Transverse colon (tissue), 4 donors: ENCODE results near the gene ZNG1F. TPM values are rescaled to one million over a fixed set of nuclear protein-coding genes. Genes with fewer than 3 reads are reported as not detected.
"Not testable (repeated sequence)": the region's sequence is repeated elsewhere in the genome, so short reads cannot be mapped to it uniquely, and the experiment has no call there.

ENCODE experiments used
- DNase-seq: peaks from one replicate; pipeline ENCODE4 v3.0.0-alpha.2; 2019
- H3K27ac ChIP-seq, 4 donors: fragments of 200-600 bp; sonication (generic); 2 replicates each; pipeline ENCODE4 v1.5.1; 2016 to 2018; ENCODE audit warnings: inconsistent platforms in 4 of 4
- H3K27me3 ChIP-seq: fragments of 200-600 bp; sonication (generic); 2 replicates; pipeline ENCODE4 v1.5.1; 2017; ENCODE audit warnings: inconsistent platforms
- H3K36me3 ChIP-seq, 4 donors: fragments of 200-600 bp; sonication (generic); 2 replicates each; pipeline ENCODE4 v1.5.1; 2017 to 2019; ENCODE audit warnings: inconsistent platforms in 4 of 4
- H3K4me1 ChIP-seq, 4 donors: fragments of 200-600 bp; sonication (generic); 2 replicates each; pipeline ENCODE4 v1.5.1; 2017 to 2020; ENCODE audit warnings: inconsistent platforms in 4 of 4
- H3K4me3 ChIP-seq, 4 donors: fragments of 200-600 bp; sonication (generic); 1 replicate in 1 of 4; 2 replicates in 3 of 4; pipeline versions ENCODE4 v1.5.1 to v1.6.1; 2017 to 2019; ENCODE audit warnings: inconsistent platforms in 4 of 4
- H3K9me3 ChIP-seq, 2 donors: fragments of 200-600 bp; sonication (generic); 2 replicates each; pipeline ENCODE4 v1.5.1; 2017 to 2019; ENCODE audit warnings: inconsistent platforms in 2 of 2
- EP300 ChIP-seq: sonication (generic); formaldehyde crosslinking; IDR thresholded peaks from one replicate; pipeline ENCODE4 v1.6.1; 2017; ENCODE audit warnings: antibody characterized with exemption, low read depth
- POLR2A ChIP-seq: fragments of 450-650 bp; IDR thresholded peaks from one replicate; pipeline ENCODE4 v1.6.1; 2016; ENCODE audit warnings: antibody characterized with exemption, mild to moderate bottlenecking, moderate library complexity
- POLR2AphosphoS5 ChIP-seq, 3 donors: sonication (generic); formaldehyde crosslinking; IDR thresholded peaks; one replicate each; pipeline ENCODE4 v1.6.1; 2016; ENCODE audit warnings: antibody characterized with exemption in 3 of 3
- WGBS, 2 donors: methylation state at CpG; one replicate each; pipeline ENCODE4 v1.1.5; 2018; ENCODE audit warnings: low coverage in 1 of 2; 5-methylcytosine and 5-hydroxymethylcytosine counted together
- in situ Hi-C, 4 donors: fragments of 200-750 bp; cut with MboI; loops; one replicate each; pipeline versions ENCODE4 v1.15.0 to v1.15.1; 2017; ENCODE audit warnings: low sequenced_read_pairs in 3 of 4, low pct_ligation_motif_present in 1 of 4, low pct_unique_long_range_greater_than_20kb in 1 of 4
- intact Hi-C: fragments of 100-400 bp; cut with DNase I; formaldehyde crosslinking; loops from one replicate; pipeline ENCODE4 v1.15.1; 2023; ENCODE audit warnings: low total_unique reads
- total RNA-seq, 4 donors: library from RNA; depleted of rRNA; stranded (reverse); fragments of >200 nt; gene quantifications; one replicate each; pipeline ENCODE4 v1.1.0, GENCODE V29; 2016
- TF ChIP-seq, protein P1 (sequence below), 5 experiments: fragments of 200-600 bp in 3 of 5; fragments of 450-650 bp in 2 of 5; sonication (generic) in 3 of 5; IDR thresholded peaks; 1 replicate in 2 of 5; 2 replicates in 3 of 5; pipeline ENCODE4 v1.5.1; 2016 to 2017; ENCODE audit warnings: antibody characterized with exemption in 5 of 5, inconsistent platforms in 3 of 5, mild to moderate bottlenecking in 2 of 5, moderate library complexity in 1 of 5

ZNG1F gene
- total RNA-seq, 4 donors from 2014 or later: 11.6 to 21.8 (median 18.4) TPM

DNA sequence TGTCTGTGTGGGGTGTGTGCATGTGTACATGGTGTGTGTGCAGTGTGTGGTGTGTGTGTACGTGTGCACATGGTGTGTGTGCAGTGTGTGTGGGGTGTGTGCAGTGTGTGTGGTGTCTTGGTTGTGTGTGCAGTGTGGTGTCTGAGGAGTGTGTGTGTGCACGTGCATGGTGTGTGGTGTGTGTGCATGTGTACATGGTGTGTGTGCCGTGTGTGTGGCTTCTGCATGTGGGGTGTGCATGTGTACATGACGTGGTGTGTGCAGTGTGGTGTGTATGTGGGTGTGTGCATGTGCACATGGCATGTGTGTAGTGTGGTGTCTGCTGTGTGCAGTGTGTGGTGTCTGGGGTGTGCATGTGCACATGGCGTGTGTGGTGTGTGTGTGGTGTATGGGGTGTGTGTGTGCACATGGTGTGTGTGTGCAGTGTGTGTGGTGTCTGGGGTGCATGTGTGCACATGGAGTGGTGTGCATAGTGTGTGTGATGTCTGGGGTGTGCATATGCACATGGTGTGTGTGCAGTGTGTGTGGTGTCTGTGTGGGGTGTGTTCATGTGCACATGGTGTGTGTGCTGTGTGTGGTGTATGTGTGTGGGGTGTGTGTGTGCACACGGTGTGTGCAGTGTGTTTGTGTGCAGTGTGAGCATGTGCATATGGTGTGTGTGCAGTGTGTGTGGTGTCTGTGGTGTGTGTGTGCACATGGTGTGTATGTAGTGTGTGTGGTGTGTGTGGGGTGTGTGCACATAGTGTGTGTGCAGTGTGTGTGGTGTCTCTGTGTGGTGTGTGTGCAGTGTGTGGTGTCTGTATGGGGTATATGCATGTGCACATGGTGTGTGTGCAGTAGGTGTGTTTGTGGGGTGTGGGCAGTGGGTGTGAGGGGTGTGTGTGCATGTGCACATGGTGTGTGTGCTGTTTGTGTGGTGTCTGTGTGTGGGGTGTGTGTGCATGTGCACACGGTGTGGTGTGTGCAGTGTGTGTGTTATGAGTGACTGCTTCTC lies 40.6 kb upstream of the ZNG1F start:
- intact Hi-C loops: no loop called here
- DNase-seq: no peak
- peaks cover 3 to 11% of the 10 kb centered on the region in 2 donors for H3K9me3 ChIP-seq
- in situ Hi-C loops: no loop called here
- H3K27ac ChIP-seq: no peak overlapping the region
- no peak overlapping the region for H3K4me3 ChIP-seq
- TF ChIP-seq, protein P1, sequence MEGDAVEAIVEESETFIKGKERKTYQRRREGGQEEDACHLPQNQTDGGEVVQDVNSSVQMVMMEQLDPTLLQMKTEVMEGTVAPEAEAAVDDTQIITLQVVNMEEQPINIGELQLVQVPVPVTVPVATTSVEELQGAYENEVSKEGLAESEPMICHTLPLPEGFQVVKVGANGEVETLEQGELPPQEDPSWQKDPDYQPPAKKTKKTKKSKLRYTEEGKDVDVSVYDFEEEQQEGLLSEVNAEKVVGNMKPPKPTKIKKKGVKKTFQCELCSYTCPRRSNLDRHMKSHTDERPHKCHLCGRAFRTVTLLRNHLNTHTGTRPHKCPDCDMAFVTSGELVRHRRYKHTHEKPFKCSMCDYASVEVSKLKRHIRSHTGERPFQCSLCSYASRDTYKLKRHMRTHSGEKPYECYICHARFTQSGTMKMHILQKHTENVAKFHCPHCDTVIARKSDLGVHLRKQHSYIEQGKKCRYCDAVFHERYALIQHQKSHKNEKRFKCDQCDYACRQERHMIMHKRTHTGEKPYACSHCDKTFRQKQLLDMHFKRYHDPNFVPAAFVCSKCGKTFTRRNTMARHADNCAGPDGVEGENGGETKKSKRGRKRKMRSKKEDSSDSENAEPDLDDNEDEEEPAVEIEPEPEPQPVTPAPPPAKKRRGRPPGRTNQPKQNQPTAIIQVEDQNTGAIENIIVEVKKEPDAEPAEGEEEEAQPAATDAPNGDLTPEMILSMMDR (IDR thresholded peaks at IDR 0.05): no peak
- TF ChIP-seq POLR2A (no peak), EP300 (no peak), POLR2AphosphoS5 (IDR thresholded peaks at IDR 0.05) (no peak)
- no peaks in the 10 kb centered on the region for H3K27me3 ChIP-seq
- WGBS, 2 donors: 59 to 61% methylated on average over 7 of the region's 7 CpGs
- no peaks in the 10 kb centered on the region for H3K4me1 ChIP-seq
- H3K36me3 ChIP-seq: no peaks in the 10 kb centered on the region

GRCh38 chr9:41219831-41220230 lies 30.7 kb upstream of the ZNG1F start:
- H3K36me3 ChIP-seq, H3K27ac ChIP-seq, H3K4me3 ChIP-seq, intact Hi-C loops, H3K27me3 ChIP-seq, H3K4me1 ChIP-seq, DNase-seq, in situ Hi-C loops, H3K9me3 ChIP-seq: not testable (repeated sequence)
- WGBS, 2 donors: 100% methylated on average over 2 of the region's 4 CpGs; no CpG with 5 or more reads in 1 of the 2 donors

GRCh38 chr9:41188439-41188838 lies 678 bp downstream of the ZNG1F start:
- in situ Hi-C loops, DNase-seq, intact Hi-C loops, H3K36me3 ChIP-seq, H3K4me3 ChIP-seq, H3K27me3 ChIP-seq, H3K27ac ChIP-seq, H3K9me3 ChIP-seq, H3K4me1 ChIP-seq: not testable (repeated sequence)
- WGBS, 2 donors: no CpG with 5 or more reads among the region's 11 CpGs

DNA sequence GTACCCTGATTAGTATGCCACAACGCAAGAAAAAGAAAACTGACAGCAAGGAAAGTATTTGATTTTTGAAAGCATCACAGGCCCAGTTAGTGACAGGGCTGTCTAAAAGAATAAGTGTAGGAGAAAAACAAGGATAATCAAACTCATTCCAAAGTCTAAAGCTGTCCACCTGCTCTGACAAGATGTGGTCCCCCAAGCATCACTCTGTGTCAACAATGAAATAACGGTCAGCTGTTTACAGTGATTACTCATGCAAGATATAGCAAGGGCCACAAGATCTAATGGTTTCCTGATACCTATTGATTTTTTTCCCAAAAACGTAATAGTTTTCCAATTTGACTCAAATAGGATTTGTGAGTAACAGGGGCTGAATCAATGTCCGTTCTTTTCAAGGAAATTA lies 14.1 kb downstream of the ZNG1F start:
- H3K27ac ChIP-seq, H3K36me3 ChIP-seq, H3K27me3 ChIP-seq, H3K4me3 ChIP-seq, in situ Hi-C loops, H3K4me1 ChIP-seq, DNase-seq, H3K9me3 ChIP-seq, intact Hi-C loops: not testable (repeated sequence)
- 48 to 88% methylated on average over 1 to 3 of the region's 4 CpGs for WGBS, 2 donors

GRCh38 chr9:41150116-41150515 lies 39.0 kb downstream of the ZNG1F start:
- H3K4me1 ChIP-seq, intact Hi-C loops, H3K27me3 ChIP-seq, H3K4me3 ChIP-seq, H3K27ac ChIP-seq, DNase-seq, in situ Hi-C loops, H3K36me3 ChIP-seq, H3K9me3 ChIP-seq: not testable (repeated sequence)
- WGBS, 2 donors: 92% methylated on average over 15 of the region's 18 CpGs; no CpG with 5 or more reads in 1 of the 2 donors

- H3K36me3 ChIP-seq, H3K4me1 ChIP-seq, H3K9me3 ChIP-seq, in situ Hi-C loops, intact Hi-C loops, H3K27me3 ChIP-seq, DNase-seq, H3K4me3 ChIP-seq, H3K27ac ChIP-seq: not testable (repeated sequence)
- WGBS, 2 donors: 83 to 94% methylated on average over 1 to 2 of the region's 2 CpGs
Measured at GRCh38 chr9:41141878-41142277, 47.2 kb downstream of the ZNG1F start.

DNA sequence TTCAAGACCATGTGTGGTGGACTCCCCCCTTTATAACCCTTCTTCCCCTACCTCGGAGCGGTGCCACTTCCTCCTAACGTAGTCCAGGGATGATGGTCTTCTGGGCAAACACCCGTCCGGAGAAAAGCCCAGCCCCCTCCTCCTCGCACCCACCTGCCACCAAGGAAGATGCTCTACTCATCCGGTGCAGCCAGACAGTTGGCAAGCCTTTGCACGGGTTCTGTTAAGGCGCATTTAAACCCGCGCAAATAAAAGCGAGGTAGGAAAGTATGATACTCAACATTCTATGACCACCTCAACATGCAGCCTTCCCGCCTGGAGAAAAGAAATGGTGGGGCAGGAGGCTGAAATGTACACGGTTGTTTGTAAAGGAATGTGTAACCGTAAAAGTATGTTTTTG lies 60.5 kb downstream of the ZNG1F start, which contains the start of gene FOXD4L6:
FOXD4L6 (minus strand) TSS at position 101 of the 400 bp plus-strand sequence. CDS start 298 bp downstream, outside the sequence.
- H3K27ac ChIP-seq, H3K4me1 ChIP-seq, H3K4me3 ChIP-seq, intact Hi-C loops, in situ Hi-C loops, H3K36me3 ChIP-seq, DNase-seq, H3K27me3 ChIP-seq, H3K9me3 ChIP-seq: not testable (repeated sequence)
- 100% methylated on average over 2 of the region's 15 CpGs; no CpG with 5 or more reads in 1 of the 2 donors for WGBS, 2 donors

DNA sequence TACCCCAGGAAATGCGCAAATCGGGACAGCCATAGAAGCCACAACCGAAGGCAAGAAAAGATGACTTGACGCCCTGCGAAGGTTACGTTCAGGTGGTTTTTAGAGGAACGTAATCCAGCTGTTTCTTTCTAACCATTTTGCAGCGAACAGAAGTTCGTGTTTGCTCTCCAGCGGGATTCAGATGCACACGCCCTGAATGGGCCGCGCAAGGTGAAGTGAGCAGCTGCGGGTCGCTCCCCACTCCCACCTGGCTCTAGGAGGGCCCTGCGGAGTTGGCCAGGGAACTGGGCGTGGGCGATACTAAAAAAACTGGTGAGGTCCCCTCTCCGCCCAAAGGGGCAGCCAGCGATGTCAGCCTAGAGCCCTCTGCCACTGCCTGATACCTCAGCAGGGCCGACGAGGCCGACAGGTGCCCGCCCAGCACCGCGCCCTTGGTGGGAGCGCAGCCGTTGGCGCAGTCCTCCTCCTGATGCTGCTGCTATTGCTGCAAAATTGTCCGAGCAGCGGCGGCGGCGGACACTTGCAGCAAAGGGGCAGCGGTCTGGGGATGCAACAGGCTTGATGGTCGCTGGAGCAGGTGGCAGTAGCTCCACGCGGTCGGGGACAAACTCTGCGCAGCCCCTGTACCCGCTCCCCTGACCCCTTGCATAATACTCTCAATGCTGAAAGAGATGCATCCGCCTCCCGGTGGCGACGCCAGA lies 62.2 kb downstream of the ZNG1F start:
- H3K27ac ChIP-seq, H3K9me3 ChIP-seq, H3K4me3 ChIP-seq, H3K4me1 ChIP-seq, in situ Hi-C loops, DNase-seq, H3K27me3 ChIP-seq, intact Hi-C loops, H3K36me3 ChIP-seq: not testable (repeated sequence)
- WGBS, 2 donors: 3% methylated on average over 10 of the region's 45 CpGs; no CpG with 5 or more reads in 1 of the 2 donors

DNA sequence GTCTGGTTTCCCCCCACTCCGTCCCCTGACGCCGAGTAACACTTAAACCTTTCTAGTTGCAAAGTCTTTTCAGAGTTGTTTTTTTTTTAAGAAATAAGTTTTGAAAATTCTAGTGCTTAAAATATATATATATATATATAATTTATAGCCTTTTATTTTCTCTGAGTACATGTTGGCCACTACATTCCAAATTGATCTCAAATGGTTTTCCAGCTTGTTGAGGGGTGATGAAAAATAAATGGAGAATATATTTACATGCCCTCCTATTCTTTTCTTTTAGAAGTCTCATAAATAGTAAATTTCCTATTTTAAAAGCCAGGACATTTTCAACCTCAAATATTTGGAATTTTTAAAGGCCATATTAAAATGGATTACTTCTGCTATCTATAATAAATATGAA lies 63.2 kb downstream of the ZNG1F start:
- intact Hi-C loops, H3K27ac ChIP-seq, DNase-seq, H3K4me1 ChIP-seq, H3K27me3 ChIP-seq, in situ Hi-C loops, H3K4me3 ChIP-seq, H3K36me3 ChIP-seq, H3K9me3 ChIP-seq: not testable (repeated sequence)
- 21 to 27% methylated on average over 3 of the region's 3 CpGs for WGBS, 2 donors
